Amygdala (tissue), 56 donors: ENCODE results near the gene PTPRN2.
A peak's percentile ranks its signal among the peaks of the same experiment; 100 is the strongest.

Experiments used
- DNase-seq, 56 donors: peaks; one replicate each; lab custom pipeline; 2025; lab: John Stamatoyannopoulos, UW

Gene PTPRN2

DNA sequence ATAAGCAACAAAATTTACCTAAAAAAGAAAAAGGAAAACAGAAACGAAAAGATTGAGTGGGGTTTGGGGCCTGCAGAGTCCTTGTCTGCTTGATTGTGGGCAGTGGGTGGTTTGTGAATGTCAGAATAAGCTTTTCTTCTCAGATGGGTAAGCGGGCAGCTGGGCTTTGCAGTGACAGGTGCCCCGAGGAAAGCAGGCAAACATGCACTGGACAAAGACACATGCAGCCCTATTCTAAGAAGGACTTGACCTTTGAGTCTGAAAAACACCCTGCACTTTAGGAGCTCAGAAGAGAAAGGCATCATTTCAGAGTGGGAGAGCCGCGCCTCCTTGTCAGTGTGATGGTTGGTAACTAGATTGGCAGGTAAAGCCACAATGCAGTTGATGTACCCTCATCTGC lies 562.7 kb downstream of the PTPRN2 start:
- no peak for DNase-seq

DNA sequence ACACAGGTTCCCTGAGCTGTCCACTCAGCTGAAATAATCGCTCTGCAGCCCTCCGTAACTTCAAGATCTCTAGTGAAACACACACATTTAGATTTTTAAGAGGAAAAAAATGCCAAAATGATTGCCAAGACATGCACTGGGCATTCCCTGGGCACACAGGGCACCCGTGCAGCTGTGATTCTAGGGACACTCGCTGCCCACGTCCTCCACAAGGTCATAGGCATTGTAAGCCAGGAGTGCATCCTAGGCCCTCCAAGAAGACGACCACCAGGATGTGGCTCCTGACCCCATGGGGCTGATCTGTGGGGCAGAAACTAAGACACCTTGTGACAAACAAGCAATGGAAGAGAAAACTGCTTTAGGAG lies 563.3 kb downstream of the PTPRN2 start:
- DNase-seq: no peak

DNA sequence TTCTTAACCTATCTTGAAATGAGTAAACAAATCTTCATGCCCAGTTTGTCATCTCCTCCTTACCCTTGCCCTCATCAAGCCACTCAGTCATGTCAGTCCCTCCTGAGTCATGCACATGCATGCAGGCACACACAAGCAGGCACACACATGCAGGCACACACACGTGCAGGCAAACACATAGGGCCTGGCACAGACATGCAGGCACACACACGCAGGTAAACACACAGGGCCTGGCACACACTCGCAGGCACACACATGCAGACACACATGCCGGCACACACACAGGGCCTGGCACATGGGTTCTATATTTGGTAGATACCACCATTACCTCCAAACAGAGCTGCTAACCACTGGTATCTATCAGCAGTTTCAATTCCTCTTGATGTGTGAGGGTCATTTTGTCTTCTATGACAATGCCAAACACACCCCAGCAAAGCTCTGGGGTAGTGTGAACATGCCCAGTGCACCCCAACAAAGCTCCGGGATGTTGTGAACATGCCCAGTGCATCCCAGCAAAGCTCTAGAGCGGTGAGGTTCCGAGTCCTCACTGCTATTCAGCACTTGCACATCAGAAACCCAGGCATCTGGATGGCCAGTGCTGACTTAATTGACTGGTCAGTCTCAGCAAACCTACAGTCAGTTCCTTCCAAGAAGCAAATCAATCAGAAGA lies 563.8 kb downstream of the PTPRN2 start:
- no peak for DNase-seq

DNA sequence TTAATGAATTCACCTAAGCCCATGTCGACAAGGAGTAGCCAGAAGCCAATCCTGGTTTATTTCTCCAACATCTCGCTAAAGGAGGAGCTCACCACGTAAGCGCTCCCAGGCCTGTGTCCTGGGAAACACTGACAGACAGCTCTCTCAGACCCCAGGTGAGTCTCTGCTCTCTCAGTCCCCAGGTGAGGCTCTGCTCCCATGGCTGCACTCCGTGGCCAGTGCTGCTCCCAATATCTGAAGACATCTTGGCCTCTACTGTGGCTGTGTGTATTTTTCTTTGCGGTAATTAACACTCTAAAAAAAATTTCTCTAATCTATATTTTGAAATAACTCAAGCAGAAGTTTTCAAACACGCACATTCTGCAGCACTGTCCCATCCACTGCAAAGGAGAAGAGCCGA lies 564.5 kb downstream of the PTPRN2 start:
- DNase-seq: no peak

DNA sequence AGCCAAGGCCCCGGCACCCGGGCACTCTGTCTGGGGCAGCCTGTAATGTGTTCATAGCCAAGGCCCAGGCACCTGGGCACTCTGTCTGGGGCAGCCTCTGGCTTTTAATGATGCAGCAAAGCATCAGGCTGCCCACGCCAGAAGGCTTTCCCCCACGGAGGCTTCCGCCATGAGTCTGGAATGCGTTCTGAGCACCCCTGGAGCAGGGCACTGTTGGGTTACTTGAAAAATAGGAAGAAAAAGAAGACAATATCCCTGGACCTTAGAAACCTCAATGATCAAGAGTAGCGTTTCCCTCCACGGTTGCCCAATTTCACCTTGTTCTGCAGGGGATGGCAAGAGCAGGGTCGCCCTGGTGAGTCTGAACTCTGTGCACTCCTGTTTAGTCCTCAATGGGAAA lies 565.0 kb downstream of the PTPRN2 start:
- no peak for DNase-seq

DNA sequence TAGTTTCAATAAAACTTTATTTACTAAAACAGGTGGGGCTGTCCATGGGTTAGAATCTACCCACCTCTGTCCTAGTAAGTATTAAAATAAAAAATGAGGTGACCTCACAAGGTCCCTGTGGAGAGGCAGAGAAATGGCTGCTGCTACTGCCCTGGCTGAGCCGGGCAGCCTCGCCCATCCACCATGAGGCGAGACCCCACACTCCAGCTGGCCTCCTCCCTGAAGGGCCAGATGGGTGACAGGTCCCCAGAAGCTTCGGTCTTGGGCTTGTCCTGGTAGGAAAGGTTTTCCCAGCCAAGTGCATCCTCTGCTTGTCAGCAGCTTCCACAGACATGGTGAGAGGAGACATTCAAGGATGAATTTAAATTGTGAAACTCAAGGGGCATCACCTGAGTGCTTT lies 565.8 kb downstream of the PTPRN2 start:
- no peak for DNase-seq

DNA sequence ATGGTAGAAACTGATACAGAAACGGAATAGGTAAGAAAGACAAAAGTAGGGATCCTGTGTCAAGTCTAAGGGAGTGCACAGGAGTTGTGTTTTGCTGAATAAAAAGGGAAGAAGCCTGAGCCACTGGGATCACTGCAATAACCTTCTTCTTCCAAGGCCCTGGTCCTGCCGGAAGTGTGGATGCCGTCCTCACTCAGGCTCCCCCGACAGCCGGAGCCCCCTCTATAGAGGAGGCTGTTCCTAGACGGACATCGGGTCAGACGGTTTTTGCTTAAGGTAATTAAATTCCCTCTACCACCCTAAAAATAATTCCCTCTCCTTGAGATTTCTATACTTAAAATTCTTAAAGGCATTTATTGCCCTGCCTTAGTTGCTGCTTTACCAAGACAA lies 566.9 kb downstream of the PTPRN2 start:
- no peak for DNase-seq

DNA sequence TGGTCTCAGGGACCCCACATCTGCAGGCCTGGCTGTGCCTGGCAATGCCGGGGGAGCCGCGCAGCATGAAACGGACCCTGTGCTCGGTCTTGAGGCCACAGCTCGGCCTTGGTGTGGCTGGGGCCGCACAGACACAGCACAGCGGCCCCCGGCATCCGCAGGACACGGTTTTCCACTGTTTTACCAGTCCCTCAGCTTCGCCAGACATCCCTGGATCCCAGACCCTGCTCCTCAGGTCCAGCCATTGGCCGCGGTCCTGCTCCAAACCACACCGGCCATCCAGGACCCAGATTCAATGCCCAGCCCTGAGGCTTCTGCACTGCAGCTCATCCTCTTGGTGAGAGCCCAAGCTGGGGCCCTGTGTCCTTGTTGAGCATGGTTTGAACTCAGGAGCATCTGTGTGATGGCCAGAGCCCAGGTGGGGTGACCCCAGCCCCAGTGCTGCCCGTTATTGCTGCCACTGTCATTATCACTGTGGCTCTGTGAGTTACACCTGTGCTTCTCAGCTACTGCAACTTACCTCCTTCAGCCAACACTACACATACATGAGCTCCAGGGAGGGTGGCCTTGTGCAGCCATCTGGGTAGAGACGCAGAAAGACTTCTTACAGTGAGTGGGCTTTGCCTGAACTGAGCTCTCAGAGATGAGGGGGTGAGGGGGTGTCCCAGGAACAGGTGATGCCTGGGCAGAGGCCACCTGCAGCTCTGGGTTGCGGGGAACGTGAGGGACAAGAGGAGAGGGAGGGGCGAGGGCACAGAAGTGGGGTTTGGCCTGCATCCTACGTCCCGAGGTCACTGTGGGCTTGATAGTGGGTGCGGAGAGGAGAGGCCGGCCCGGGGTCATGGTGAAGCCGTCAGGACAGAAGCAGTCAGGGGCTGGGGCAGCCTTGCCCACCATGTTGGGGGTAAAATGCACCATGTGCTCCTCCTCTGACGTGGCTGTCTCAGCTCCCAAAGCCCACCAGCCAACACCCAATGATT lies 567.6 kb downstream of the PTPRN2 start:
- DNase-seq: no peak

DNA sequence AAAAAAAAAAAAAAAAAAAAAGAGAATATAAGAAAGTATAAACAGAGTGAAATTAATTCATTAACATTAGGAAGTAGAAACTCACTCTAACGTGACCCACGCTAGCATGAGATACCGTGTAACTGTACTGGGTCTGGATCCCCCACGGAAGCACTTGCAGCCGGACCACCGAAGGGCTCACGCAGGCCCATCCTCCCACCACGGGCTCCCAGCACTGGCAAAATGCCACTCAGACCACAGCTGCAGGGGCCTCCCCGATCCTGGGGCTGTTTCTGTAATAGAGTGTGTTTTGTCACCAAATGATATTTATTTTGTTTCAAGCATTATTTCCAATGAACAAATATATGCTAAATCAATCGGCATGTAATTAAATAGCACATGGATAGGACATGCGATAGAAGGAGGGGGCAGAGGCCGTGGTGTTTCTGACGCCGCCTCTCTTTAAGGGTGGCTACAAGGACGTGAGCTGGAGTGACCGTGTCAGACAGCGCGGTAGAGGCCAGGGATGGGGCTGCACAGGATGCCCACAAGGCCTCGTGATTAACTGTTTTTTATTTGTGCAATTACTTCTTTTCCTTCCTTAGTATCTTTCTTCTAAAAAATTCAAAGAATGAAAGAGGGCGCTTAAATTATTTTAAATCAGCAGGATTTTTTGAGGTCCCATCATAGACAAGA lies 568.5 kb downstream of the PTPRN2 start:
- DNase-seq: peak in 1 of 56 donors; percentile 8

DNA sequence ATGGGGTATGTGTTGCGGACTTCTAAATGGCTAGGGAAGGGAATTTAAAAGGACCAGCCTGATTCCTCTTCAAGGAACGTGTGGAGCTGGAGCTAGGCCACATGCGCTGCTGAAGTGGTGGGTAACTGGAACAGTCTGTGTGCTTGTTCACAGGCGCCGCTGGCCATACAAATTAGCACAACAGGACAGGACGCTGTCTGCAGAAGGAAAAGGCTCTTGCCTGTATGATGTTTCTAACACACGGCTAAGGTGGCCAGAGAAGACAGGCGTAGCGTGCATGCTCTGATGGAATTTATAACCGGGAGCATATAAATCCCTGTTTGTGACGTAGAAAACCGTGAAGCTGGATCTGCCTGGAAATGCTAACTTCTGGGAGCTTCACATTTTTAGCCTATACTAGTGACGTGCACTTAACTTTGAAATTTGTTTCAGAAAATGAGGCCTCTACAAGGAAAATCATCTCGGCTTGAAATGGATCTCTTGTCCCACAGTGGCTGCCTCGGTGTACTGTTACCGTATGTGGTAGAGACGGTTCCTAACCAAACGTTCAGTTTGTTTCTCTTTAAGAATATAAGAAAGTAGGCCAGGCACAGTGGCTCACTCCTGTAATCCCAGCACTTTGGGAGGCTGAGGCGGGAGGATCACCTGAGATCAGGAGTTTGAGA lies 569.4 kb downstream of the PTPRN2 start:
- peak in 10 of 56 donors; percentile 11 to 36 (median 20) for DNase-seq

DNA sequence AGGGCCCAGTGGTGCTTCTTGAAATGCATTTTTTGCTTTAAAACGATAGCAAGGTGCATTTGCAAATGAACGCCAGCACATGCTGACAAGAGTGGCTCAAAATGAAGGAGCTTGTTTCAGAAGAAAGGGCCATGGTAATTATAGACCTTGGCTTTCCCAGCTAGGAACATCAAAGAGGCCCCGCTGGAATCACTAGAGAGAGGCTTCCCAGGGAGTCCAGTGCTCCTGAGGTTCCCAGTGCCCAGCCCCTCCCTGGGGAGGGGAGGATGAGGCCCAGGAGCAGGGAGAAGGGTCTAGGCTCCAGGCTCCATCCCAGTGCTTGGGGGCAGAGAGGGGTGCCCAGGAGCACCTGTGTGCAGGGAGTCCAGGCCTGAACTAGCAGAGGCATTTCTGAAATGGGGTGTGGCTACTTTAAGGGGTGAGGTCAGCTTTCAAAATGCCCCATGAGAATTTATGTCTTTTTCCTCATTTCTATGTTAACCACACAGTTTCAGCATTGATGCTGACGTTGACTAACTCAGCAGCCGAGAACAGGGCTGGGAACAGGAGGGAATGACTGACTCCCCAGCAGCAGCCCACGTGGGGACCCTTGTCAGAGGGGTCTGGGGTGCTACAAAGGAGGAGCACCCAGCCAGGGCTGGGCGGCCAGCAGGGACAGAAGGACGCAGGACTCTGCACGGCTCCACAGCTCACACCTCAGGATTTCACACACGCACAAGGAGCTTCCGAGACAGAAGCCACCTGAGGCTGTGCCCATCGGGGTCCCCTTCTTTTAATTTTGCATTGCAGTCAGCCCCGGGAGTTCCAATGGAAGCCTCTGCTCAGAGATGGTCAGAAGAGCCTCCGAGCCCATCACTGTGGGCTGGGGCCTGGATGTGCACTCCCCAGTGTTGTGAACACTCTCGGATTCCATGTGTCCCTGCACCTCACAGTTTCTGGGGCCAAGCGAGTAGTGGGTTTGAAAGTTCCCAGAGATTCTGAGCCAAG lies 570.2 kb downstream of the PTPRN2 start:
- peak in 2 of 56 donors; percentile 13 to 30 for DNase-seq

DNA sequence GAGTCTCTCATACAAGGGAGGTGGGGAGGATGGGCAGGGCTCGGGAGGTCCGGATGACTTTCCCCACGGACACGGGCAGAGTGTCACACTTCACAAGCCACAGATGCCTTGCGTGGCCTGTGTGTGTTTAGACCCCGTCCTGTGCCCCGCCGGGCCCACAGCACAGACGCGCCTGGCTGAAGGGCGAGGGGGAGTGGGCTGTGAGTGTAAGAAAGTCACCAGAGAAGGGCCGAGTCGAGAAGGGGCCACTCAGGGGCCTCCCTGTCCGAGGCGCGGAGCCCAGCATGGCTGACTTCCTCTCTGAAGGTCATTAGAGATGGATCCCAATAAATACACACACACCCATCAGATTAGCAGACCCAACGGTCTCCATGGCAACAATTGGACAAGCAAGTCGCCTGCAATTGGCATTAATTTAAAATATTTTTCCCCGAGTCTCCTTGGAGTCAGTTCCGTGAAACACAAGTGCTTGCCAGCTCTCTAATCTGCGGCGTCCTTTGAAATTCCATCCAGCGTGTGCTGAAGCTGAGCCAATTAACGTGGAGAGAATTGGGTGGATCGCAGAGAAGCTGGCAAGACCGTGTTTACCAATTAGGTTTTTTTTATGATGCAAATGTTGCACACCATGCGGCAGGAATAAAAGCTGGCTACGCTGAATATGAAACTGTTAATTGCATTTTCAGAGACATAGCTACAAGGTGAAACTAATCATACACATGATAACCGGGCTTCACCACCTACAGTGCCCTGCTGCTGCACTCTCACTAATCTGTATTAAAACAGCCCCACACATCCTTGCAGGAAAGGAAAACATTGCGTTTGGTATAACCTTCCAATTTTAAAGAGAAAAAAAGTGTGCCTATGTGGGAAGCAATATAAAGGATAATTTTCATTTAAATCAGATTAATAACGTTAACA lies 571.2 kb downstream of the PTPRN2 start:
- DNase-seq: peak in 38 of 56 donors; percentile 11 to 78 (median 43)

DNA sequence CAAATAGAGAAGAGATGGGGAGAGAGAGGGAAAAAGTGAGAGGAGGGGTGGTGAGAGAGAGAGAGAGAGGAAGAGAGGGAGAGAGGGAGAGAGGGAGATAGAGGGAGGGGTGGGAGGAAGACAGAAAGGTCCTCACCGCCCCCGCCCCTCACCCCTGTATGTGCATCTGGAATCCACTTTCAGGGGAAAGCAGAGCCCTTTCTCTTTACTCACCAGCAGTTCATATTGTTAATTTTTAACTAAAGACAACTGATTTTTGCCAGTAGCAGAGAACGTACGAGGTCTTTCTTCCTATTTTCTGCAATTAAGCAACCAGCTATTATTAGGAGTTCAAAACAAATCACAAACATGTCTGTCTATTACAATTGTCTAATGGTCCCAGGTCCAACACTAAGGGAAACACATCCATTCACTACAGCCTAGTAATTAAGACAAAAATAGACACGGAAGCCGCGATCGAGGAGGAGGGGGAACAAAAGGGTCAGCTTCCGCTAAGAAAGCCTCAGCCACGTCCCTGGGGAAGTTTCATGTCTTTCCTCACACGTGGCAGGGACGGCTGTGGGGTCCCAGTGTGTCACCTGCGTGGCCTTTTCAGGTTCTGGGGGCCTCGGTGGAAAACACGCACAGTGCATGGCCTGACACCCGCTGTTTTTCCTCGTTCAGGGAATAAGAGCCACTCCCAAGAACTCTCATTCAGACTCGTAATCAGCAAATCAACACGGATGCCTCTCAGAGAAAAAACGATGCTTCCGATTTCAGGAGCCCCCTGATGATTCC lies 572.0 kb downstream of the PTPRN2 start:
- no peak for DNase-seq

DNA sequence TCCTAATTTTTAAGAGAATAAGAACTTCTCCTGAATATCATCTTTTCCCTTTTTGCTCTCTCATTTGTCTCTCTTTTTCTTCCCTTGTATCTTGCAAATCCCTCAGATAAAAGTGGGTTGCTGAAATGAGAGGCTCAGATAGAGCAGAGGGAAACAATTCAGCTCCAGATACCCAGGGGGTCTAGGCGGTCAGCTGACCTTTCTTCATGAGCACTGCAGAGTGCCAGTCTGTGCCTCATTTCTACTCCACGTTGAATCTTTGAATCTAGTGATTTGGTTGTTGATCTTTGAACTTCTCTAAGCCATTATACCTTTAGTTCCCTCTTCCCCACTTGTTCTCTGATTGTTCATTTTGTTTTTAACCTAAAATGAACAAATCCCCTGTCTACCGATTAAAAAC lies 572.6 kb downstream of the PTPRN2 start:
- no peak for DNase-seq

DNA sequence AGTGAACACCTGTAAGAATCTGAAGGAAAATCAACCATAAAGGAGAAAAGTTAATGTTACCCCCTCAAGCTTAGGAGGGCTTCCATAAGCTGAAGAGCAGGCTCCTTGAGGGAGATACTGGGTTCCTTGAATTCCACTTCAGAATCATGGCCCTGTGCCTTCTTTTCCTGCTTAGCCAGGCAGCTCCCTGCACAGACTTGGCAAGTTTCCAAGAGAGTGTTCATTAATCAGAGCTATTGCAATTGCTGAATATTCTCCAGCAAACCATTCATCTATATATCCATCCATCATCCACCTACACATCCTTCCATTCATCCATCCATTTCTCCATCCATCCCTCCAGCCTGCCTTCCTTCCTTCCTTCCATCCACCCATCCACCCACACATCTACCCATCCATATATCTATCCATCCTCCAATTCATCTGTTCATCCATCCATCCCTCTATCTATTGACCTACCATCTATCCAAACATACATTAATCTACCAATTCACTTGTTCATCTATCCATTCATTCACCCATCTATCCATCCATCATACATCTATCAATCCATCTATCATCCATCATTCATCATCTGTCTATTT lies 574.4 kb downstream of the PTPRN2 start:
- DNase-seq: no peak

DNA sequence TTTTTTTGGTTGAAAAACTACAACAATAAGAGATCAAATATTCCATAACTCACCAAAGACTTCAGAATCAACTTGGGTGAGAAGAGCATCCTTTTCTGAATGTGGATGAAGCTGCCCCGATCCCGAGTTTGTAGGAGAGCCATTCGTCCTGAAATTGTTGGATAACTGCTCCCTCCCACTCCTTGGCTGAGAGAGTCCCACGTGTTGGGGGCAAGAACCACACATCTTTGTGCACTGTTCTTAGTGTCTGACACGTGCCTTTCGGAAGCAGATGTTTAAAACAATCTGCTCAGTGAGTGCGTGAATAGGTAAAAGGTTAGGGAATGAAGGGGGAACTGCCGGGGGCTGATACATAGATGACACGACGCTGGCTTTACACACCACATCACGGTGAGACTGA lies 575.7 kb downstream of the PTPRN2 start:
- DNase-seq: no peak

DNA sequence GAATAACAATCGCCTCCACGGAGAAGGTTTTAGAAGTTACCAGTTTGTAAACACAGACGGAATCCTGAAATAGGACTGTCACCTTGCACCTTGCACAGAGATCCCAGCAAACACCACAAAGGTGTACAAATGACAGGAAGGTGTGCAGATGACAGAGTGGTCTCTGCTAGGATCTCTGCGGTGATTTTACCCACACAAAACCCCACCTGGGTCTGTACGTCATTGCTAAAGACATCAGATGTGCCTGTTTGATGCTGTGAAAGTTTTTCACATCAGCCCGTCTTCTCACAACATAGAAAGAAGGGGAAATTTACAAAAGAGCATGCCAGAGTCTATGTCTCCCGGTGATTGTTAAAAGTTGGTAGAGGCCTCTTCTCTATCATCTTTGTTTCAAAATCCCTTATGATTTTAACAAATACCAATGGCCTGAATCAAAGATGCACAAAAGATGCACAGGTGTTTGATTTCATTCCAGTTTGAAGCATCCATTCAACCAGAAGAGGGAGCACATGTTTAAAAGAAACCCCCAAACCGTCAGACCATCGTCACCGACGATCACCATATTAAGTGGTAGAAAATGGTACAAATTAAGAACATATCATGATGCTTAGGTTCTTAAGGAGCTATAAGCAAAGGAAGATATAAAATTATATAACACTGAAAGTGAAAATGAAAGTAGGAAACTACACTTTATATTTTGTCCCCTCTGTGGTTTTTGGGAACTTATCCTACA lies 576.5 kb downstream of the PTPRN2 start:
- DNase-seq: no peak
